Heart right ventricle (tissue), 16 donors: Measurements from ENCODE around the gene FBXW4. TPM values are rescaled to one million over a fixed set of nuclear protein-coding genes. Genes with fewer than 3 reads are reported as not detected.

Experiments
- ATAC-seq, 8 donors: fragments of 200-7000 bp; cut with Tn5 transposase; one replicate each; pipeline ENCODE4 v1.9.1; 2020; ENCODE audit warnings: mild to moderate bottlenecking in 8 of 8, moderate library complexity in 8 of 8, moderate number of reproducible peaks in 1 of 8
- DNase-seq, 2 donors: peaks; one replicate each; pipeline ENCODE4 v3.0.0-alpha.2; 2020
- H3K27ac ChIP-seq, 10 donors: fragments of 200-600 bp; sonication (generic) in 2 of 10; one replicate each; pipeline versions ENCODE4 v1.5.0 to v1.8.0; 2020 to 2022; ENCODE audit warnings: mild to moderate bottlenecking in 3 of 10
- H3K27me3 ChIP-seq, 7 donors: fragments of 200-600 bp; one replicate each; pipeline ENCODE4 v1.8.0; 2021 to 2022; ENCODE audit warnings: mild to moderate bottlenecking in 2 of 7
- H3K36me3 ChIP-seq, 9 donors: fragments of 200-600 bp; sonication (generic) in 1 of 9; one replicate each; pipeline versions ENCODE4 v1.5.0 to v1.8.0; 2020 to 2022; ENCODE audit warnings: mild to moderate bottlenecking in 2 of 9
- H3K4me1 ChIP-seq, 9 donors: fragments of 200-600 bp; sonication (generic) in 1 of 9; one replicate each; pipeline versions ENCODE4 v1.5.0 to v1.8.0; 2020 to 2022; ENCODE audit warnings: mild to moderate bottlenecking in 4 of 9
- H3K4me3 ChIP-seq, 10 donors: fragments of 200-600 bp; sonication (generic) in 2 of 10; one replicate each; pipeline versions ENCODE4 v1.5.0 to v1.8.0; 2020 to 2022; ENCODE audit warnings: mild to moderate bottlenecking in 7 of 10, moderate library complexity in 2 of 10
- H3K9me3 ChIP-seq, 11 donors: fragments of 200-600 bp in 10 of 11; sonication (generic) in 2 of 11; one replicate each; pipeline versions ENCODE4 v1.5.0 to v1.8.0; 2013 to 2022; ENCODE audit warnings: mild to moderate bottlenecking in 2 of 11, control low read depth in 1 of 11, moderate library complexity in 1 of 11
- WGBS, 2 donors: extraction: QIAGEN DNeasy Blood & Tissue Kit; methylation state at CpG; one replicate each; pipeline ENCODE4 v1.1.7; 2013; ENCODE audit warnings: inconsistent platforms in 1 of 2; 5-methylcytosine and 5-hydroxymethylcytosine counted together
- intact Hi-C, 10 donors: fragments of 100-400 bp; cut with DNase I; formaldehyde crosslinking; loops; one replicate each; pipeline versions ENCODE4 v1.11.1 to v1.14.2; 2022
- polyA plus RNA-seq, 2 donors: library from polyadenylated mRNA; stranded (reverse); fragments of 200-250 nt; gene quantifications; one replicate each; pipeline ENCODE4 v1.2.3, GENCODE V29; 2013
- total RNA-seq, 10 donors: library from RNA; stranded (reverse); fragmentation: NEBNext Ultra II Directional in 3 of 10; extraction: Animal tissue kit (Norgen Biotek cat#: 25700) in 3 of 10; gene quantifications; one replicate each; pipeline versions ENCODE4 v1.2.1 to v1.2.4, GENCODE V29; 2021 to 2023
- TF ChIP-seq, protein P1 (sequence below), 9 donors: fragments of 200-600 bp; sonication (generic) in 2 of 9; IDR thresholded peaks; one replicate each; pipeline versions ENCODE4 v1.5.0 to v1.8.0; 2021 to 2022; ENCODE audit warnings: antibody characterized with exemption in 9 of 9, mild to moderate bottlenecking in 5 of 9, moderate library complexity in 1 of 9
- donor health status: Arrhythmogenic right ventricular cardiomyopathy.
- donor health status: ischemic (EF 13 %, LVEDD 7.1; RV severe dilation, severe dysfunction).
- donor health status: healthy with polysubstance abuse.
- donor health status: DM: no; HTN: yes; CAD: no.
- donor health status: DM: no; HTN: no; CAD: no.
- donor health status: ischemic (EF 25% LVEDD 6.9; RV normal size, moderate dysfunction).
- donor health status: ischemic (EF 25% LVEDD 5.7; RV mildly dilated, moderate dysfunction).
- donor health status: healthy.
- donor health status: DM: yes; HTN: yes; CAD: no.
- donor health status: Ischemic cardiomyopathy.
- donor health status: ischemic (EF 35%, LVEDD 5.7; RV mildly dilated, moderate dysfunction).
- donor health status: nonischemic (EF 11% LVEDD 7.7; RV severe dilation, severe dysfunction).
- donor health status: DM: yes; HTN: yes; CAD: no.
- donor health status: PGD.
- donor health status: ischemic (EF 29% LVEDD 5.4; RV normal size, mild dysfunction).
- donor health status: nonischemic (EF 23%, LVEDD 6.1; RV moderate dilation, normal function).

The FBXW4 gene
- total and polyA plus RNA-seq, 12 donors, result 31.8 to 118 (median 92.1) TPM

DNA sequence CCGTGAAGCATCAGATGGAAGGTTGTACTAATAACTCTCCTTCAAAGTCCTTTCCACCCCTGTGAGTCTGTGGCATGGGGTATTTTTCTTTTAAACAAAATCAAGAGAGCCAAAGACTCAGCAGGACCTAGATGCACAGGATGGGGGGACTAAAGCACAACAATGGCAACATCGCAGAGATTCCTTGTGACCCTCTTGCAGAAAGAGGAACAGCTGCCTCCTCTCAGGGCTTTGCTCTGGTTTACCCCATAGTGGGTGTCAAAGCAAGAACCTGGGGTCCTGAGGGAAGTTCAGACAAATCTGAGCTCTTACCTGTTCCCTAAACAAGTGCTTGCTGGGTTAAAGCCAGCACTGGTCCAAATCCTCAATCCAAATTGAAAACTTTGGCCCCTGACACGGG lies 41.7 kb upstream of the FBXW4 start:
- TF ChIP-seq, protein P1, sequence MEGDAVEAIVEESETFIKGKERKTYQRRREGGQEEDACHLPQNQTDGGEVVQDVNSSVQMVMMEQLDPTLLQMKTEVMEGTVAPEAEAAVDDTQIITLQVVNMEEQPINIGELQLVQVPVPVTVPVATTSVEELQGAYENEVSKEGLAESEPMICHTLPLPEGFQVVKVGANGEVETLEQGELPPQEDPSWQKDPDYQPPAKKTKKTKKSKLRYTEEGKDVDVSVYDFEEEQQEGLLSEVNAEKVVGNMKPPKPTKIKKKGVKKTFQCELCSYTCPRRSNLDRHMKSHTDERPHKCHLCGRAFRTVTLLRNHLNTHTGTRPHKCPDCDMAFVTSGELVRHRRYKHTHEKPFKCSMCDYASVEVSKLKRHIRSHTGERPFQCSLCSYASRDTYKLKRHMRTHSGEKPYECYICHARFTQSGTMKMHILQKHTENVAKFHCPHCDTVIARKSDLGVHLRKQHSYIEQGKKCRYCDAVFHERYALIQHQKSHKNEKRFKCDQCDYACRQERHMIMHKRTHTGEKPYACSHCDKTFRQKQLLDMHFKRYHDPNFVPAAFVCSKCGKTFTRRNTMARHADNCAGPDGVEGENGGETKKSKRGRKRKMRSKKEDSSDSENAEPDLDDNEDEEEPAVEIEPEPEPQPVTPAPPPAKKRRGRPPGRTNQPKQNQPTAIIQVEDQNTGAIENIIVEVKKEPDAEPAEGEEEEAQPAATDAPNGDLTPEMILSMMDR (IDR thresholded peaks at IDR 0.05), result no peak
- no peak for DNase-seq

DNA sequence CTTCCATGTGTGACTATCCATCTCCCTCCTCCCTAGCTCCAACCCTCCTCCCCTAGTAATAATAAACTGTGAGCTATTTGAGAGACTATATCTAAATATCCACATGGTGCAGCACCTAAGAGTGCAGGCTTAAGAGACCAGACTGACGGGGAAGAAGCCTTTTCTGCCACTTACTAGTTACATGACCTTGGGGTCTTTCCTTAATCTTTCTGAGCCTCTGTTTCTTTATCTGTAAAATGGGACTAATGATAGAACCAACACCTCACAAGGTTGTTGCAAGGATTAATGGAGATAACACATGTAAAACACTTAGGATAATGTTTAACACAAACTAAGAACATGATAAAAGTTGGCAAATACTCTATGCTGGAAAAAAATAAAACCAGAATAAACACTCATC lies 37.1 kb upstream of the FBXW4 start:
- intact Hi-C loops, result no loop called here

More for the DNA sequence above, 41.7 kb upstream of the FBXW4 start:
- H3K4me1 ChIP-seq, result no peaks in the 10 kb centered on the region
- 71 to 83% methylated on average over 3 of the region's 3 CpGs for WGBS, 2 donors
- H3K27me3 ChIP-seq, result peaks cover 0 to 67% (median 49%) of the 10 kb centered on the region in 7 donors
- no peak overlapping the region for H3K27ac ChIP-seq
- no peak overlapping the region for H3K4me3 ChIP-seq
- intact Hi-C loops, result no loop called here
- H3K36me3 ChIP-seq, result no peaks in the 10 kb centered on the region
- H3K9me3 ChIP-seq, result no peaks in the 10 kb centered on the region
- ATAC-seq, result no peak

DNA sequence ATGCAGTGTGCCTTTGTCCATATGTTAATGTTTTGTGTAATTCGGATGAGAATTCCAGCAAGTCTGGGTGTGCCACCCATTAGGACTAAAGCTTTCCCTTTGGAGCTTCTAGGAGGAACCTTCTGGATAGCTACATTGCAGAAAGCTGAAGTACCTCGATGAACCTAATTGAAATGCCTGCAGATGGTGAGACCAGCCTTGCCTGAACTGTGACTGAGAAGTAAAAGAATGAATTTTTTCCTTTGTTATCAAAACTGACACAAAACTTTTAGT lies 31.1 kb upstream of the FBXW4 start:
- H3K27me3 ChIP-seq, result peaks cover 0 to 10% (median 3%) of the 10 kb centered on the region in 7 donors
- H3K9me3 ChIP-seq, result no peaks in the 10 kb centered on the region
- intact Hi-C loops, result no loop called here
- no peak for ATAC-seq
- H3K4me1 ChIP-seq, result no peaks in the 10 kb centered on the region
- no peak overlapping the region for H3K4me3 ChIP-seq
- no peak overlapping the region for H3K27ac ChIP-seq
- TF ChIP-seq, protein P1 (IDR thresholded peaks at IDR 0.05), result no peak
- 83 to 87% methylated on average over 2 of the region's 2 CpGs for WGBS, 2 donors
- DNase-seq, result no peak
- H3K36me3 ChIP-seq, result no peaks in the 10 kb centered on the region

More for the DNA sequence above, 37.1 kb upstream of the FBXW4 start:
- no peaks in the 10 kb centered on the region for H3K4me1 ChIP-seq
- ATAC-seq (no peak), DNase-seq (no peak)
- no peaks in the 10 kb centered on the region for H3K36me3 ChIP-seq
- H3K27ac ChIP-seq, result no peak overlapping the region
- WGBS, 2 donors, result 62 to 72% methylated on average over 1 of the region's 1 CpG
- H3K9me3 ChIP-seq, result no peaks in the 10 kb centered on the region
- no peak overlapping the region for H3K4me3 ChIP-seq
- TF ChIP-seq, protein P1 (IDR thresholded peaks at IDR 0.05), result no peak
- H3K27me3 ChIP-seq, result peaks cover 0 to 28% (median 22%) of the 10 kb centered on the region in 7 donors

DNA sequence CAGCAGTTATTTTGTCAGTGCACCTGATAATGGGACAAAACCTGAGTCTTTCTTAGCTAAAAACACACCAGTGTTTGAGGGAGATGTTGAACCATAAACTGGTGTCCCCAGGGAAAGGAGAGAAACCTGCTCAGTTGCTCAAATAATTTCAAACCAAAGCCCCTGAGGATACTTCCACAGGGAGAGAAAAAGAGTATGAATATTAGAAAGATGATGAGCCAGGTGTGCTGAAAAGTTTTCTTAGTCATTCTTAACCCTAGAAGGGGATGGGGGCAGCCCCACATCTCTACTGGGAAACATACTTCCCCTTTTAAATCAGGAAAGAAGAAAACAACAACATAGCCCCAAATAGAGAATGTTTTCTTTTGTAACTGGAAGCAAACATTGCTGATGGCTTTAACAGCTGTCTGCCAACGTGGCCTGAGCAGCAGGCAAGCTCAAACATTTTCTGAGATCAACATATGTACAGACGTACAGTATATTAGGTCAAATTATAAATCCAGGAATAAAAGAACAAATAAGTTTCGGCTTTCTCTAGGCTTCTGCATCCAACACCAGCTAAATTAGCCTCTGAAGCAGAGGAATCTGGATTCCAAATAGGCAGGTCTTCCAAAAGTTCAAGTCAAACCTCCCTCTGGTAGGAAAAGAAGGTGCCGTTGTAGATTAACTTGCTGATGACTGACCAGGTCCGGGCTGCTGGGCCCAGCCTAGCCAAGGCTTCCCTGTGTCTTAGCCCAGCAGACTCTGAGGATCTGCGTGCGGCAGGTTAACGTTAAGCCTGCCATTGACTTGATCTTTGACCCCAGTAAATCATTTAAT lies 30.5 kb upstream of the FBXW4 start:
- DNase-seq (no peak), ATAC-seq (no peak)
- Histone ChIP-seq H3K36me3 (no peaks in the 10 kb centered on the region), H3K9me3 (no peaks in the 10 kb centered on the region), H3K27me3 (peaks cover 0 to 15% (median 3%) of the 10 kb centered on the region in 7 donors), H3K27ac (no peak overlapping the region), H3K4me1 (no peaks in the 10 kb centered on the region), H3K4me3 (no peak overlapping the region)
- intact Hi-C loops, result no loop called here
- WGBS, 2 donors, result 72 to 79% methylated on average over 8 of the region's 8 CpGs
- TF ChIP-seq, protein P1 (IDR thresholded peaks at IDR 0.05), result no peak
